Right kidney (tissue), 1 donor: ENCODE results near the gene OXSR1.
"Not testable (repeated sequence)": the region's sequence is repeated elsewhere in the genome, so short reads cannot be mapped to it uniquely, and the experiment has no call there.

ENCODE experiments used
- DNase-seq: peaks from one replicate; pipeline ENCODE4 v3.0.0-alpha.2; 2016

The OXSR1 gene

DNA sequence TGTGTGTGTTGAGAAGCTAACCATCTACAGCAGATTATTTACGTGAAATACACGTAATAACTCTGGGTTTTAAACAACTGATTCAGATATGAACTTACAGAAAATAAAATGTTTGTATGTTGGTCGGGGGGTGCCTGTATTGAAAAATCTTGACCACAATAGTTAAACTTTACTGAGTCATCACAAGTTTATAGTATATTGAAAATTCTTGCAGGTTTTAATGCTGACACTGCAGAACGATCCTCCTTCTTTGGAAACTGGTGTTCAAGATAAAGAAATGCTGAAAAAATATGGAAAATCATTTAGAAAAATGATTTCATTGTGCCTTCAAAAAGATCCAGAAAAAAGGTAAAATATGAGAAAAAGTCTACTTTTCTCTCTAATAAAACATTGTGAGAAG is 59.0 kb downstream of the OXSR1 start:
- no peak for DNase-seq

DNA sequence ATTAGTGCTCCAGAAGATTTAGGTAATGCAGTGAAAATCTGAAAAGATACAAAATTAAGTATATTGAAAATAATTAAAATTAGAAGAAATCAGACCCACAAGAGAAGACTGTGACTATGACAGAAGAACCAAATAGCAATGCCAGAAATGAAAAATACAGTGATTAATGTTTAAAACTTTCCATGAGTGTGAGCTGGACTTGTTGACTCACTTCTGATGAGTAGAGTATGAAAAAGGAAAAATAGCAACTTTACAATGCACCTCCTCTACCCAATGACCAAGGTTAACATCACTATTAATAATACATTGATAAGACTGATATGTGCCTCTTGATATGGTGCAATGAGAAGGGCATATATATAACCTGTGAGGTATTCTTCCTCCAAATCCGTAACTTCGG is 60.9 kb downstream of the OXSR1 start:
- DNase-seq: no peak

DNA sequence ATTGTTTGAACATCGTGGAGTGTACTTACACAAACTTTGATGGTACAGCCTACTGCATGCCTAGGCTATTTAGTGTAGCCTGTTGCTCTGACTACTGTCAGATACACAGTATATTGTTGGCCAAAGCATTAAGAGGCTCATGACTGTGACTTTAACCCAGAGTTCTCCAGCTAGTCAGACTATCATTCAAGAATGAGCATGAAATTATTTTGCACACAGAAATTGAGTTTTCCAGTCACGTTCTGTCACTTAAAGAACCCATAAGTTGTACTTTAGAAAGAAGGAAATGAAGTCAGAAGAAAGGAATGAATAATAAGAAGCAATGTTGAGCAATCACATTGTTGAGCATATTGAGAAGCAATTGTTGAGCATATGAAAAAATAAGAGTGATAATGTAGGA is 62.7 kb downstream of the OXSR1 start:
- no peak for DNase-seq

- no peak for DNase-seq
Observed at GRCh38 chr3:38229036-38229435, 63.7 kb downstream of the OXSR1 start.

GRCh38 chr3:38232701-38233100 is 67.4 kb downstream of the OXSR1 start:
- no peak for DNase-seq

GRCh38 chr3:38235466-38235865 is 70.1 kb downstream of the OXSR1 start:
- no peak for DNase-seq

DNA sequence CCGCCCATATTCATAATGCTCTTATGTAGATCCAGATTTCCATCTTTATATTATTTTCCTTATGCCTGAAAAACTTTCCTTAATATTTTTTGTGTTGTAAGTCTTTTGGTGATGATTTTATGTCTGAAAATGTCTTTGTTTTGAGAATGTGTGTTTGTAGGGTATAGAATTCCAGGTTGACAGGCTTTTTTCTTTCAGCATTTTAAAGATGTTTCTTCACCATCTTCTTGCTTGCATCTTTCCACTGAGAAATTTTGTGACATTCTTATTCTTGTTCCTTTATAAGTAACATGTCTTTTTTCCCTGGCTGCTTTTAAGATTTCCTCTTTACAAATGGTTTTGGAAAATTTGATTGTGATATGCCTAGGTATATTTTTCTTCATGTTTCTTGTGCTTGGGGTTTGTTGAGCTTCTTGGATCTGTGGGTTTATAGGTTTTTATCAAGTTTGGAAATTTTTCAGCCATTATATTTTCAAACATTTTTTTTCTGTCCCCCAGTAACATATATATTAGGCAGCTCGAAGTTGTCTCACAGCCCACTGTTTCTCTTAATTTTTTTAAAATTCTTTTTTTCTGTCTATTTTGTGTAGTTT is 73.2 kb downstream of the OXSR1 start:
- no peak for DNase-seq

- DNase-seq: not testable (repeated sequence)
Observed at GRCh38 chr3:38242812-38243211, 77.5 kb downstream of the OXSR1 start.

DNA sequence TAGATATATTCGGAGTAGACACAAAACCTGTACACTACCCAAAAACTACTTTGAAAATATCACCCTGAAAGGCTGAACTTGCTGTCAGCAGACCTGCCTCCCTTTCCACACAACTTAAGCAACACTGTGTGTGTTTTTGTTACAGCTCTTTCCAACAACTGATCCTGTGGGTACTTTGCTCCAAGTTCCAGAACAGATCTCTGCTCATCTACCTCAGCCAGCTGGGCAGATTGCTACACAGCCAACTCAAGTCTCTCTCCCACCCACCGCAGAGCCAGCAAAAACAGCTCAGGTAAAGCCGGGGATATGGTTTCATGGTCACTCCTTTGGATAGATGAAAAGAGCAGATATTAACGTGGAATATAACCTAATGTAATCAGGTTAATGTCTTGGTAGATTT is 80.6 kb downstream of the OXSR1 start:
- DNase-seq: no peak

- no peak for DNase-seq
Observed at GRCh38 chr3:38247366-38248035, 82.2 kb downstream of the OXSR1 start.

GRCh38 chr3:38250198-38250597 is 84.9 kb downstream of the OXSR1 start:
- DNase-seq: no peak

GRCh38 chr3:38251197-38251596 is 85.9 kb downstream of the OXSR1 start:
- no peak for DNase-seq

- DNase-seq: no peak
Observed at GRCh38 chr3:38253704-38254103, 88.4 kb downstream of the OXSR1 start.

DNA sequence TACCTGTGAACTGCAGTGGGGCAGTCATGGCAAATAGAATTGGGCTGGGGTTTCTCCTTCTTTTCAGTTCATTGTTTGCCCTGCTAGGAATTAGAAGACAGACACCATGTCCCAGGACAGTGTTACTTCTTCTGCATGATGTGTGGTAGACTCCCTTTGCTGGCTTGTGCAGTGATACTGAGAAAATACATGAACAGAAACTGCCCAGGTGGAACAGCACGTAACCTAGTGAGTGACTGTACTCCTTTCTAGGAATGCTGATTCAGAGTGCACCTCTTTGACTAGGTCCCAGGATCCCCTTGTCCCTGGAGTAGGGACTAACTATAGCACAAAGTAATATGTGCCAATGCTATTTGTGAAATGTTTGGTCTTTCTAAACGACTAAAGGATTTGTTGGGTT is 89.5 kb downstream of the OXSR1 start:
- no peak for DNase-seq

DNA sequence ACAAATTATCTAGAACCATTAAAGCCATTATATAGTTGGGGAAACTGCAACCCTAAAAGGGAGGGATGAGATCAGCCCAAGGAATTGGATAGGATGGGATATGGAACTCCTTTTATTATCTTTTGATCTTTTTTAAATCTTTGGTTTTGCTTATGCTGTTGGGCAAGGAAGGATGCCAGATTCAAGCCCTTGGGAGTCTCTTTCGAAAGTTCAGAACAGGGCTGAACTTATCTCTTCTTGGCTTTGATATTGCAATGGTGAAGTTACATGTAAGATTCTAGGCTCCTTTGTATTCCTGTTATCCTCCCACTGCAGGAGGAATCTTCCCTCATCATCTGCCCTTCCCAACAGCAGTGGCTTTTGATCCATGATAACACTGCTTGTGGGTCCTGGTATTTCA is 90.3 kb downstream of the OXSR1 start:
- DNase-seq: no peak

DNA sequence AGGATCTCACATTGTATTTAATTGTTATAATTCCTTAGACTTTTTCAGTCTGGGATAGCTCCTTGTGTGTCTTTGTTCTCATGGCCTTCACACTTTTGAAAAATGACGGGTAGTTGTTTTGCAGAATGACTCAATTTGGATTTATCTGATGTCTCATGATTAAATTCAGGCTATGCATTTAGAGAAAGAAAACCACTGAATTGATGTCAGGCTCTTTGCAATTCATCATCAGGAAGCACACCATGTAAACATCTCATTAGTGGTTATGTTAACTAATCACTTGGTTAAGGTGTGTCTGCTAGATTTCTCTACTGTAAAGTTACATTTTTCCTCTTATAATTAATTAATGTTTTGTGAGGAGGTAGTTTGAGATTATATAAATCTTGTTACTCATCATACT is 92.2 kb downstream of the OXSR1 start:
- no peak for DNase-seq

DNA sequence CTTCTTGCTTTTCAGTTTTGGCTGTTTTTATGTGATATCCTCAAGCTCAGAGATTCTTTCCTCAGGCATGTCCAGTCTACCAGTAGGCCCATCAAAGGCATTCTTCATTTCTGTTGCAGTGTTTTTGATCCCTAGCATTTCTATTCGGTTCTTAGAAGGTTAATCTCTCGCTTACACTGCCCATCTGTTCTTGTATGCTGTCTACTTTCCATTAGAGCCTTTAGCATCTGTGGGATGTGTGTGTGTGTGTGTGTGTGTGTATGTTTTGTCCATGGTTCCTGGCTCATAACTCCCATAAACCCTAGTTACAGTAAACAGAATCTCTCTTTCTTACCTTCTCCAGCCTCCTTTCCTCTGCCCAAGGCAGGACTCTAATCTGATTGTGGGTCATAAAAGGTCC is 95.1 kb downstream of the OXSR1 start:
- DNase-seq: no peak

GRCh38 chr3:38264353-38264771 is 99.0 kb downstream of the OXSR1 start:
- no peak for DNase-seq

DNA sequence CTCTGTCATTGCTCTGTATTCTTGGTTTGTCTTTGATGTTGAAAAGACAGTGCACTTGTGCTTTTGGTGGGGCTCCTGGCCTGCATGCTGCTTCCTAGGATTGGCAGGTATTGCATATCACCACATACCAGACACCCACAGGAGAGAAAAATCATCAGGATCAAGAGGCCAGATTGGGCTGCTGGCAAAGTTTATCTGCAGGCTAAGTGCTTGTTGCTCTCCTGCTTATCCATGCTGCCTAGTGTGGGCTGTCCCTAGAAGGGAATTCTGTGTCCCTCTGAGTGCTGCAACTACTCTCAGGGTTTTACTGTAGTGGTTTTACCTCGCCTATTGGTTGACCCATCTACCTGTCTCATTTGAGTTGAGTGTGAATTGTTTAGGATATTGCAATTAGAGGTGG is 99.4 kb downstream of the OXSR1 start:
- no peak for DNase-seq

GRCh38 chr3:38265604-38266307 is 100.4 kb downstream of the OXSR1 start, which contains the start of gene SLC22A13:
Gene SLC22A13 (plus strand): TSS chr3:38265812. CDS start chr3:38265861, 49 bp downstream.
- no peak for DNase-seq

DNA sequence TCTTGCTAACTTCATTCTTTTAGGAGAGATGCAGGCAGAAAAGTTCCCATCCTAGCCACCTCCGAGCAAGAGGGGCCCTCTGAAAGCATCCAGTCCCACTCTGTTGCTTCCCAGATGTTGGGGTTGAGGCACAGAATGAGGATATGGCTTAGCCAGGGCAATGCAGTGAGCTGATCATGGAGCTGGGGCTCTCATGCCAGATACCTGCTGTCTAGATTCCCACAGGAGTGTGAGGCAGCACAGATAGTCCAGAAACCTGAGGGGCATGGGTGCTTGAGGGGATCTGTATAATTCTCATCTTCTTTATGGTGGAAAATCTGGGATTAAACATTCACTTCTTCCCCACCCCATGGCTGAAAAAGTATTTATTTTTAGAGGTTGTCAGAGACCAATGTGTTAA is 101.5 kb downstream of the OXSR1 start:
- DNase-seq: no peak

- no peak for DNase-seq
Observed at GRCh38 chr3:38267662-38268061, 102.3 kb downstream of the OXSR1 start.

- no peak for DNase-seq
Observed at GRCh38 chr3:38268087-38268486, 102.8 kb downstream of the OXSR1 start.

DNA sequence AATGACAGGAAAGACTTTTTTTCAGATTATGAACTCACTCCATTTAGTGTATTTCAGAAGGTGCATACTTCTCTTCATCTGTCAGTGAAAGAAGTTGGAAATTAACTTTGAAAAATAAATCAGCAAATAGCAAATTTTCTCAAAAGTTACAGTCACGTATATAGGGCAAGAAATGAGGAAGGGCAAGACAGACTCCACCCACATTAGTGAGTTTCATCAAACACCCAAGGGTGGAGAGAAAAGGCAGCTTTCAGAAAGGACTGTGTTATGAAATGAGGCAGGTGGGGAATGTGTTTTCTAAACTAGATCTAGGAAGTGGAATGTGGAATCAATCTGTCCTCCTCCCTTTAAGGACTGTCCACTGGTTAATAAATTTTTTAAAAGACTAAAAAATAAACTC is 103.2 kb downstream of the OXSR1 start:
- DNase-seq: no peak
